H1 (cell line): ENCODE results near the gene EIPR1. TPM values are rescaled to one million over a fixed set of nuclear protein-coding genes. Genes with fewer than 3 reads are reported as not detected.

Experiments used
- CTCF ChIA-PET: fragments of 300-600 bp; sonication (Branson Sonifier 250); formaldehyde crosslinking; loops from one replicate; lab custom pipeline; 2021; ENCODE audit not compliant: partially characterized antibody; lab: Charles Lee
- POLR2A ChIA-PET: fragments of 300-600 bp; sonication (Branson Sonifier 250); formaldehyde crosslinking; loops from one replicate; lab custom pipeline; 2021; ENCODE audit warnings: inconsistent platforms; ENCODE audit not compliant: partially characterized antibody; lab: Charles Lee
- DNase-seq, 2 experiments: peaks; one replicate each; pipeline versions ENCODE4 v3.0.0 to v3.0.0-alpha.2; 2010 to 2022; ENCODE audit warnings: low spot score in 2 of 2, low read depth in 1 of 2, mixed read lengths in 1 of 2
- FAIRE-seq: peaks from 2 replicates; lab custom pipeline; 2011; peaks lifted over from hg19 to GRCh38; lab: Jason Lieb, UNC
- H2AFZ ChIP-seq: 2 replicates; pipeline ENCODE4 v1.8.1; 2012; ENCODE audit warnings: low read length, inconsistent platforms
- H2AK5ac ChIP-seq: 2 replicates; pipeline ENCODE4 v1.6.1; 2013; ENCODE audit warnings: low read depth, low read length
- H2BK120ac ChIP-seq: replicated peaks from 2 replicates; pipeline ENCODE3; 2013; ENCODE audit warnings: low read depth, low read length, inconsistent platforms
- H2BK12ac ChIP-seq: 2 replicates; pipeline ENCODE4 v1.6.1; 2013; ENCODE audit warnings: low read depth, low read length
- H2BK15ac ChIP-seq: 2 replicates; pipeline ENCODE4 v1.6.1; 2013; ENCODE audit warnings: low read length
- H2BK20ac ChIP-seq: 2 replicates; pipeline ENCODE4 v1.6.1; 2013; ENCODE audit warnings: low read length
- H2BK5ac ChIP-seq: 2 replicates; pipeline ENCODE4 v1.6.1; 2013; ENCODE audit warnings: low read depth, low read length
- H3K14ac ChIP-seq: 2 replicates; pipeline ENCODE4 v1.6.1; 2013; ENCODE audit warnings: inconsistent platforms; ENCODE audit not compliant: insufficient read length
- H3K18ac ChIP-seq: 2 replicates; pipeline ENCODE4 v1.6.1; 2013; ENCODE audit warnings: low read length; ENCODE audit errors: extremely low read depth
- H3K23ac ChIP-seq: 2 replicates; pipeline ENCODE4 v1.6.1; 2013; ENCODE audit warnings: inconsistent platforms; ENCODE audit not compliant: insufficient read length
- H3K23me2 ChIP-seq: 2 replicates; pipeline ENCODE4 v1.6.1; 2013; ENCODE audit warnings: low read depth, low read length
- H3K27ac ChIP-seq: 2 replicates; pipeline ENCODE4 v1.6.1; 2011; ENCODE audit warnings: low read depth, low read length, inconsistent platforms
- H3K27me3 ChIP-seq, 4 experiments: replicated peaks in 1 of 4; 1 replicate in 1 of 4; 2 replicates in 3 of 4; pipeline versions ENCODE4 v1.6.1 to v1.8.1; 2011 to 2013; ENCODE audit warnings: low read length in 3 of 4, mild to moderate bottlenecking in 3 of 4, inconsistent platforms in 2 of 4, mixed read lengths in 2 of 4, moderate library complexity in 1 of 4; ENCODE audit not compliant: control insufficient read depth in 3 of 4, insufficient read depth in 3 of 4; ENCODE audit errors: extremely low read depth in 1 of 4
- H3K36me3 ChIP-seq, 4 experiments: 2 replicates each; pipeline versions ENCODE4 v1.6.1 to v1.8.1; 2011 to 2013; ENCODE audit warnings: mild to moderate bottlenecking in 4 of 4, low read length in 3 of 4, moderate library complexity in 2 of 4, control low read depth in 1 of 4, inconsistent platforms in 1 of 4; ENCODE audit not compliant: insufficient read depth in 4 of 4, control insufficient read depth in 2 of 4
- H3K4ac ChIP-seq: replicated peaks from 2 replicates; pipeline ENCODE3; 2013; ENCODE audit warnings: low read length, low read depth, mixed read lengths, inconsistent platforms; ENCODE audit not compliant: insufficient read length
- H3K4me1 ChIP-seq, 4 experiments: replicated peaks in 1 of 4; 1 replicate in 1 of 4; 2 replicates in 3 of 4; pipeline versions ENCODE4 v1.6.1 to v1.8.1; 2011 to 2013; ENCODE audit warnings: low read length in 3 of 4, inconsistent platforms in 2 of 4, mixed read lengths in 1 of 4; ENCODE audit not compliant: insufficient read depth in 4 of 4, control insufficient read depth in 3 of 4
- H3K4me2 ChIP-seq, 2 experiments: 2 replicates each; pipeline versions ENCODE4 v1.6.1 to v1.8.1; 2011 to 2013; ENCODE audit warnings: low read depth in 2 of 2, low read length in 2 of 2, control low read depth in 1 of 2, inconsistent platforms in 1 of 2, mild to moderate bottlenecking in 1 of 2; ENCODE audit not compliant: insufficient read depth in 1 of 2
- H3K4me3 ChIP-seq, 4 experiments: fragments of 200-600, 300-600 bp in 1 of 4; sonication (generic), shearing (Covaris generic), sonication (Bioruptor Twin) in 1 of 4; 2 replicates each; pipeline versions ENCODE4 v1.5.1 to v1.8.1; 2011 to 2016; ENCODE audit warnings: low read length in 4 of 4, low read depth in 3 of 4, control low read depth in 2 of 4, inconsistent platforms in 2 of 4, mild to moderate bottlenecking in 2 of 4, mixed read lengths in 1 of 4, moderate library complexity in 1 of 4; ENCODE audit not compliant: insufficient read depth in 2 of 4; ENCODE audit errors: extremely low read depth in 1 of 4
- H3K56ac ChIP-seq: replicated peaks from 2 replicates; pipeline ENCODE3; 2013; ENCODE audit warnings: low read depth, mild to moderate bottlenecking, mixed read lengths, low read length, inconsistent platforms; ENCODE audit not compliant: insufficient read length
- H3K79me1 ChIP-seq: 2 replicates; pipeline ENCODE4 v1.6.1; 2013; ENCODE audit warnings: low read depth, low read length, control low read depth
- H3K79me2 ChIP-seq, 2 experiments: 2 replicates each; pipeline versions ENCODE4 v1.6.1 to v1.8.1; 2012 to 2013; ENCODE audit warnings: low read length in 2 of 2, mild to moderate bottlenecking in 2 of 2, inconsistent platforms in 1 of 2; ENCODE audit not compliant: insufficient read depth in 2 of 2, control insufficient read depth in 1 of 2
- H3K9ac ChIP-seq, 4 experiments: replicated peaks in 1 of 4; 1 replicate in 1 of 4; 2 replicates in 3 of 4; pipeline versions ENCODE4 v1.6.1 to v1.8.1; 2011 to 2013; ENCODE audit warnings: low read depth in 3 of 4, low read length in 3 of 4, control low read depth in 2 of 4, mild to moderate bottlenecking in 2 of 4, moderate library complexity in 2 of 4, inconsistent platforms in 1 of 4; ENCODE audit errors: extremely low read depth in 1 of 4
- H3K9me3 ChIP-seq, 2 experiments: 2 replicates each; pipeline versions ENCODE4 v1.6.1 to v1.8.1; 2012 to 2013; ENCODE audit warnings: mild to moderate bottlenecking in 2 of 2, moderate library complexity in 2 of 2, control low read depth in 1 of 2, inconsistent platforms in 1 of 2, low read depth in 1 of 2, low read length in 1 of 2, mixed read lengths in 1 of 2; ENCODE audit not compliant: insufficient read depth in 2 of 2
- H4K20me1 ChIP-seq, 2 experiments: replicated peaks in 1 of 2; 2 replicates each; pipeline versions ENCODE3 to v1.8.1; 2011 to 2013; ENCODE audit warnings: inconsistent platforms in 2 of 2, low read length in 2 of 2, mild to moderate bottlenecking in 1 of 2; ENCODE audit not compliant: insufficient read depth in 2 of 2, control insufficient read depth in 1 of 2
- H4K5ac ChIP-seq: 2 replicates; pipeline ENCODE4 v1.6.1; 2013; ENCODE audit warnings: low read length, low read depth, mixed read lengths, inconsistent platforms; ENCODE audit not compliant: insufficient read length
- H4K8ac ChIP-seq: 2 replicates; pipeline ENCODE4 v1.8.0; 2013; ENCODE audit warnings: mild to moderate bottlenecking, moderate library complexity, low read length, inconsistent platforms; ENCODE audit not compliant: insufficient read depth; ENCODE audit errors: extremely low read depth
- H4K91ac ChIP-seq: replicated peaks from 2 replicates; pipeline ENCODE3; 2013; ENCODE audit warnings: low read length, mixed read lengths, inconsistent platforms; ENCODE audit not compliant: insufficient read length
- CTBP2 ChIP-seq: IDR thresholded peaks from 2 replicates; pipeline ENCODE4 v1.7.0; 2011; ENCODE audit warnings: borderline replicate concordance, mild to moderate bottlenecking, moderate library complexity, mixed read lengths, low read length; ENCODE audit not compliant: insufficient read depth, insufficient read length
- EP300 ChIP-seq, 2 experiments: IDR thresholded peaks; 1 replicate in 1 of 2; 2 replicates in 1 of 2; pipeline ENCODE4 v1.6.1; 2011 to 2012; ENCODE audit warnings: low read depth in 2 of 2, low read length in 2 of 2, mild to moderate bottlenecking in 2 of 2, borderline replicate concordance in 1 of 2, inconsistent platforms in 1 of 2, moderate library complexity in 1 of 2
- EZH2 ChIP-seq: fragments of 200-600 bp; sonication (generic); IDR thresholded peaks from 2 replicates; pipeline ENCODE4 v1.7.1; 2012; ENCODE audit warnings: low read depth, mild to moderate bottlenecking, moderate library complexity, low read length, inconsistent platforms; ENCODE audit not compliant: severe bottlenecking
- GTF2F1 ChIP-seq: IDR thresholded peaks from 2 replicates; pipeline ENCODE4 v1.6.1; 2012; ENCODE audit warnings: low read depth, low read length, improper control_type of control experiment, borderline replicate concordance
- HDAC2 ChIP-seq, 2 experiments: fragments of 300-600 bp in 1 of 2; sonication (generic) in 1 of 2; IDR thresholded peaks; 2 replicates each; pipeline ENCODE4 v1.6.1; 2011 to 2012; ENCODE audit warnings: low read depth in 2 of 2, low read length in 2 of 2, mild to moderate bottlenecking in 2 of 2, moderate library complexity in 2 of 2, borderline replicate concordance in 1 of 2, inconsistent platforms in 1 of 2
- HDAC6 ChIP-seq: IDR thresholded peaks from one replicate; pipeline ENCODE4 v1.7.1; 2012; ENCODE audit warnings: low read depth, mild to moderate bottlenecking, inconsistent platforms, low read length, moderate library complexity
- MAFK ChIP-seq: IDR thresholded peaks from 2 replicates; pipeline ENCODE4 v1.6.1; 2012; ENCODE audit warnings: low read depth, mild to moderate bottlenecking, improper control_type of control experiment, low read length
- RBBP5 ChIP-seq: IDR thresholded peaks from 2 replicates; pipeline ENCODE4 v1.7.1; 2012; ENCODE audit warnings: low read depth, mild to moderate bottlenecking, inconsistent platforms, low read length, moderate library complexity, borderline replicate concordance
- WGBS, 2 experiments: shearing (Covaris generic) in 1 of 2; methylation state at CpG; one replicate each; pipeline versions ENCODE4 v1.1.6 to v1.1.7; 2013 to 2015; ENCODE audit warnings: low lambda C conversion rate in 2 of 2, mixed read lengths in 2 of 2, inconsistent platforms in 1 of 2, low coverage in 1 of 2, missing lambda C conversion rate in 1 of 2; ENCODE audit not compliant: insufficient replicate concordance in 2 of 2, insufficient coverage in 1 of 2, insufficient read length in 1 of 2; ENCODE audit errors: extremely low coverage in 1 of 2, missing lambda C conversion rate in 1 of 2; 5-methylcytosine and 5-hydroxymethylcytosine counted together
- polyA plus RNA-seq, 7 experiments: library from polyadenylated mRNA; depleted of rRNA in 3 of 7; stranded (reverse) in 5 of 7; unstranded in 2 of 7; fragments of >200 nt in 5 of 7; fragments of 200-250 nt in 2 of 7; gene quantifications; 1 replicate in 5 of 7; 2 replicates in 1 of 7; 4 replicates in 1 of 7; pipeline versions ENCODE4 v1.2.1 to v1.2.3, GENCODE V29; 2011 to 2013; ENCODE audit warnings: missing spikeins in 2 of 7, mixed read lengths in 2 of 7
- total RNA-seq: library from RNA; stranded (reverse); fragmentation: NEBNext Ultra II Directional; extraction: Animal tissue kit (Norgen Biotek cat#: 25700); gene quantifications from 2 replicates; pipeline ENCODE4 v1.2.1, GENCODE V29; 2021

Gene EIPR1
- total and polyA plus RNA-seq, 2 of the 8 experiments (the other 6 are each of a cell fraction or from before 2014, with no cell fraction given): 26.3 to 56.4 TPM

- Histone ChIP-seq H3K4ac (no peak overlapping the region), H4K91ac (no peak overlapping the region), H3K23ac (no peak overlapping the region), H3K14ac (no peak overlapping the region), H2BK15ac (no peak overlapping the region), H3K4me2 (no peak overlapping the region), H2BK5ac (no peak overlapping the region), H3K27ac (no peak overlapping the region), H3K36me3 (no peaks in the 10 kb centered on the region), H3K9me3 (no peaks in the 10 kb centered on the region), H2BK20ac (no peak overlapping the region), H3K79me2 (peaks cover 0 to 10% of the 10 kb centered on the region in 2 experiments; a peak in 1 of 4 replicates), H3K27me3 (no peaks in the 10 kb centered on the region), H4K5ac (no peak overlapping the region), H2AFZ (no peak overlapping the region), H3K18ac (no peak overlapping the region; the same call in 1 of the 2 replicates), H4K8ac (no peak overlapping the region), H4K20me1 (peaks cover 2% of the 10 kb centered on the region in 2 experiments), H3K56ac (no peak overlapping the region), H2BK120ac (no peak overlapping the region), H3K79me1 (no peaks in the 10 kb centered on the region; the same call in 1 of the 2 replicates), H2BK12ac (no peak overlapping the region), H2AK5ac (no peak overlapping the region), H3K4me1 (peaks cover 0 to 10% (median 0%) of the 10 kb centered on the region in 4 experiments; a peak in 3 of 7 replicates), H3K23me2 (no peaks in the 10 kb centered on the region), H3K9ac (no peak overlapping the region), H3K4me3 (no peak overlapping the region)
- POLR2A ChIA-PET: no interaction called here
- DNase-seq (no peak), FAIRE-seq (no peak)
- CTCF ChIA-PET: no interaction called here
- 91% methylated on average over 36 of the region's 36 CpGs; no CpG with 5 or more reads in 1 of the 2 experiments for WGBS, 2 experiments
- TF ChIP-seq GTF2F1 (no peak), MAFK (no peak), CTBP2 (no peak), EZH2 (no peak), HDAC6 (no peak), HDAC2 (IDR thresholded peaks at IDR 0.05; ENCODE audit: borderline replicate concordance in 1 of 2, low read depth in 2 of 2, low read length in 2 of 2) (no peak), RBBP5 (no peak), EP300 (IDR thresholded peaks at IDR 0.05; ENCODE audit: borderline replicate concordance in 1 of 2, low read depth in 2 of 2, low read length in 2 of 2) (no peak)
Observed at GRCh38 chr2:3282056-3282998, 95.3 kb downstream of the EIPR1 start.
